HG03432 (cell line): ENCODE measurements around the gene ZBTB1.

ENCODE experiments used
- ATAC-seq: cut with Tn5 transposase; IDR thresholded peaks from one replicate; pipeline ENCODE4 v1.9.1; 2021; ENCODE audit warnings: mild to moderate bottlenecking, moderate library complexity; ENCODE audit not compliant: unreplicated experiment

The ZBTB1 gene, protein sequence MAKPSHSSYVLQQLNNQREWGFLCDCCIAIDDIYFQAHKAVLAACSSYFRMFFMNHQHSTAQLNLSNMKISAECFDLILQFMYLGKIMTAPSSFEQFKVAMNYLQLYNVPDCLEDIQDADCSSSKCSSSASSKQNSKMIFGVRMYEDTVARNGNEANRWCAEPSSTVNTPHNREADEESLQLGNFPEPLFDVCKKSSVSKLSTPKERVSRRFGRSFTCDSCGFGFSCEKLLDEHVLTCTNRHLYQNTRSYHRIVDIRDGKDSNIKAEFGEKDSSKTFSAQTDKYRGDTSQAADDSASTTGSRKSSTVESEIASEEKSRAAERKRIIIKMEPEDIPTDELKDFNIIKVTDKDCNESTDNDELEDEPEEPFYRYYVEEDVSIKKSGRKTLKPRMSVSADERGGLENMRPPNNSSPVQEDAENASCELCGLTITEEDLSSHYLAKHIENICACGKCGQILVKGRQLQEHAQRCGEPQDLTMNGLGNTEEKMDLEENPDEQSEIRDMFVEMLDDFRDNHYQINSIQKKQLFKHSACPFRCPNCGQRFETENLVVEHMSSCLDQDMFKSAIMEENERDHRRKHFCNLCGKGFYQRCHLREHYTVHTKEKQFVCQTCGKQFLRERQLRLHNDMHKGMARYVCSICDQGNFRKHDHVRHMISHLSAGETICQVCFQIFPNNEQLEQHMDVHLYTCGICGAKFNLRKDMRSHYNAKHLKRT

DNA sequence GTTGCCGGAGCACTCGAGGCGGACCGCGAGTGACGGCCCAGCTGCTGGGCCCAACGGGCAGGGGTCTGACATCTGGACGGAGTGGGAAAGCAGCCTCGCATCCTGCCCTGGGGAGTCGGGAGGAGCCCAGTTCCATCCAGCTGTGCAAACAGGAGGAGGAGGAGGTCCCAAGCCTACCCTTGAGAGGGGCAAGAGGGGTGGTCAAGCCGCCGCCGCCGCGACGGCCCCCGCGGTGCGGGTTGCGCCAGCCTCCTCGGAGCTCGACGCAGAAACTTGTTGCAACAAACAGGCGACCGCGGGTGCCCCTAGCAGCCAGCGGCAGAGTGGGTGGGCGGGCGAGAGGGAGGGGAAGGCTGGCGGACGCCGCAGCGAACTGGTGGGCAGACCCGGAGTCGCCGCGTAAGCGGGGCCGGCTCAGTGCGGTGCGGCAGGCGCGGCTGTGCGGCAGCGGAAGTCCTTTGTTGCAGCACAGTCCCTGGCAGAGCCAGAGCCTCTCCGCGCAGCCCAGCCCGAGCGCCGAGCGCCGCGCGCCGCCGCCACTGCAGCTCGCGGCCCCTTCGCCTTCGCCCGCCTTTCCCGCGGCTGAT, at the start of gene ZBTB1:
ZBTB1 (plus strand) TSS at position 461 of the 587 bp plus-strand sequence. CDS start 16,735 bp downstream, outside the sequence.
- ATAC-seq, result peak; percentile 27

DNA sequence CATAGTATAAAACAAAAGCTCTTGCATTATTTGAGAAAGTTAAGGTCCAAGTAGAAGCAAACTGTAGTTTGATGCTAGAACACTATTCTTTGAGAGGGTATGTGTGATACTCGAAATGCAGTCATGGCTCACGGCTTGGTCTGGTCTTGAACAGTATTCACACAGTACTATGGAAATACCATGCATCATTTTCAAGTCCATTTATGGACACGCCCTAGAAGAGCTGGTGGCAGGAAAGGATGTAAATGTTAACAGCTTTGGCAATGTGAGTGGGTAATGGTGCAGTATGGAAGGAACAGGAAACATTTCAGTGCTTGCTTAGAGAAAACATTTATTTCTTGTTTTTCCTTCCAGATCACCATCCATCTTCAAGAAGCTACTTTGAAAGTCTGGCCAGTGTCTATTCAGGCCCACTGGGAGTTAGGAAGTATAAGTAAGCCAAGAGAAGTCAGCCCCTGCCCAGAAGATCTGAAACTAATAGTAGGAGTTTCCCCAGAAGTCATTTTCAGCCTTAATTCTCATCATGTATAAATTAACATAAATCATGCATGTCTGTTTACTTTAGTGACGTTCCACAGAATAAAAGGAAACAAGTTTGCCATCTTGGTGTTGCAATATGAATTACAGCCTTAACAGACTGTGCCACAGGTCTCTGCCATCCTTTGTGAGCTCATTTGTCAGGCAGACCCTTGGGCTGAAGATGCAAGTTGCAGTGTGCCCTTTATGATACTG, 45.0 kb upstream of the ZBTB1 start:
- ATAC-seq, result no peak

DNA sequence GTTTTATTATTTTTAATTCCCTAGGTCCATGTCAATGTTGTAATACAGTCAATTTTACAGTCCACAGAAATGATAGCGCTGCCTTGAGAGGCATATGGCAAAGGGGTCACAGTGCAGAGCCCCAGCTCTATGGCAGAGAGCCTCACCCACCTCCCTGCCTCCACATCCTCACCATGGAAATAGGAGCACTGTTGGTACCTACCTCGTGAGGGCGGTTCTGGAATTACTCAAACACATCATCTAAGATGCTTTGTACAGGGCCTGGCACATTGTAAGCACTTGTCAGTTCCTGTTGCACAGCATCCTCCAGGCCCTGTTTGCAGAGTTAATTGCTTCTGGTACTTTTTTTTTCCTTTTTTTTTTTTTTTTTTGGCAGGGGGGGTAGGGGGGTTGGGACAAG, 43.3 kb upstream of the ZBTB1 start:
- ATAC-seq, result no peak

DNA sequence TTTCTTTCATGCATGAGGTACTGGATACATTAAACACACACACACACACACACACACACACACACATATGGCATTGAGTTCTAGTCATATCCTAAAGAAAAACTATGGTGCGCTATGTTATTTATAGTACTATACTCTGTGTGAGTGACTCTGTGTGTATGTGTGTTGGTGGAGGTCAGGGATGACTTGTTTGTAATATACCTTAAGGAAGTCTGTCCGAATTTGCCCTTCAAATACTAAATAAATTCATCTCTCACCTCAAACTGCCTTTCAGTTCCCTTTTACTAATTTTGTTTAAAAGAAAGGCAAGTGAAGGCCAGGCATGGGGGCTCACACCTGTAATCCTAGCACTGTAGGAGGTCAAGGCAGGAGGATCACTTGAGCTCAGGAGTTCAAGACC, 41.4 kb upstream of the ZBTB1 start:
- ATAC-seq, result peak; percentile 38

DNA sequence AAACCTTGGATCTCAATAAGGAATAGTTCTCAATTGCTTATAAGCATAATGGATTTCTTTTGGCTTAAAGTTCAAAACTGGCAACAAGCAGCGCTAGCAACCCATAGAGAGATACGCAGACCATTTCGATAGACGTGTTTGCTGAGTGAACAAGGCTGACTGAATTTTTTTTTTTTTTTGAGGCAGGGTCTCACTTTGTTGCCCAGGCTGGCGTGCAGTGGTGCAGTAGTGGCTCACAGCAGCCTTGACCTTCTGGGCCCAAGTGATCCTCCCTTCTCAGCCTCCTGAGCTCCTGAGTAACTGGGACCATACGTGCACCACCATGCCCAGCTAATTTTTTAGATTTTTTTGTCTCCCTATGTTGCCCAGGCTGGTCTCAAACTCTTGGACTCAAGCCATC, 40.7 kb upstream of the ZBTB1 start:
- ATAC-seq, result no peak

DNA sequence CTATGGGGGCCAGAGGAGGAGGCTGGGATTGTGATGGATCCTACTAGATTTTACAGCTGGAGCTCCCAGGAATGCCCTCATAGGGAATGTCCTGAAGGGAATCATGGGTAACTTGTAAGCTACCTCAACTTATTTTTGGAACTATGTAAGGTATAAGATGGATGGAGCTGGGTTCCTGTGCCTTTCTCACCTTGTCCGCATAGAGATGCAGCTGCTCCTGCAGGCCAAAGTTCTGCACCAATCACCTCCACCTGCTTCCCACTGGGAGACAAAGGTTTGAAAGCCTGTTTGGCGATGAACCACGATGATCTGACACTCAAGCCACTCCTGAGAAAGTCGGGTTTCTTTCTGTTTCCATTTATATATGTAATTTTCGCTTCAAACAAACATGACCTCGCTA, 39.9 kb upstream of the ZBTB1 start:
- ATAC-seq, result no peak

DNA sequence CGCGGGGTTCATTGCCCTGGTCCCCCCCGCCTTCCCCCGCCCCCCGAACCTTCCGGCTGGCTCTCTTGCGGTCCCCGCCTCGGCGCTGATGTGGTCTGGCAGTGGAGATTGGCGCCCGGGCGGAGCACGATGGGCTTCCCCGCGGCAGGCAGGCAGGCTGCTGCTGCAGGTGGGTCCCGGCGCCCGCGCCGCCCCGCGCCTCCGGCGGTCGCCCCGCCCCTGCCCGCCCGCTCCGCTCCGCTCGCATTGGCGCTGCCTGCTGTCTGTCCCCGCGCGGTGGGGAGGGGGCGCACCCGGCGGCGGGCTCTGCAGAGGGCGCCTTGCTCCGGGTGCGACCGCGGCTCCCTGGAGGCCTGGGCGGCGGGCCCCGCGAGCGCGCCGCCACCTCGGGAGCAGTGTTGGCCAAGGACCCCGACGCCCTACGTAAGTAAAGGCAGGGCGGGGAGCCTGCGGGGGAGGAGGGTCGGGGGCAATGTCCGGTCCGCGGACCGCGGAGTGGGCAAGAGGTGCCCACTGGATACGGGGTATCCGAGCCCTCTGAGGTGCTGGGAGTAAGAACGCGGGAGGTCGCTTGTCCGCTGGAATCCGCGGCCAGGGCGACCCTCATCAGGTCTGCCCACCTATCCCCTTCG, 39.3 kb upstream of the ZBTB1 start, which contains the start of gene AKAP5:
AKAP5 (plus strand) TSS at position 309 of the 632 bp plus-strand sequence. CDS start 2,896 bp downstream, outside the sequence.
- peak; percentile 83 for ATAC-seq

DNA sequence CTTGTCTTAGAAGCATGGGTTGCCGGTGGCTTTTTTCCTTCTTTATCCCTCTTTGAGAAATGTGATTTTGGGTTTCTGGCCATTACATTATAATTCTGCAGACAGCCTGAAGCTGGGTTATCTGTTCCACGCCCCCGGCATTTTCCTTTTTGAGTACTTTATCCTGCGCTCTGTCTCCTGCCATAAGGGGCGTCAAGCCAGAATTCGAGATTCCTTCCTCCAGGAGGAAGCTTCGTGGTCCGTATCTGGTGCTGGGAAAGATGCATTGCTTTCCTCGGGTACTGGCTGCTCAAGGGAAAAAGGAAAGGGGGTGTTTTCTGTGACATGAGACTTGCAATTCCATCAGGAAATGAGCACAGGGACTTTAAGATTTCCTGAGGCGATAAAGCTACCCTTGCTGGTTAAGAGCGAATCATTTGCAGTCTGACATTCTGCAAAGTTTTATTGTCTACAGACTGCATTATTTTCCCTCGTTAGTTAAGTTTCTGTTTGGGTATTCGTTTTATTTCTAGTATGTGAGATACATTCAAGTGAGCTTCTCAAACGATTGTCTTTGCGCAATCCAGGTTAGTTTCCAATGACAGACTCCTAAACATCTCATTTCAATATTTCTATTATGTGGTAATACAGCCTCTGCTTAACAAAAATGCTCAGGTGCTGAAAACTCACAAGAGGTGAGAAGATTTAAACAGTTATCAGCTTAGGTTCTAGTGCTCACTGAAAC, 38.6 kb upstream of the ZBTB1 start:
- ATAC-seq, result peak; percentile 1

DNA sequence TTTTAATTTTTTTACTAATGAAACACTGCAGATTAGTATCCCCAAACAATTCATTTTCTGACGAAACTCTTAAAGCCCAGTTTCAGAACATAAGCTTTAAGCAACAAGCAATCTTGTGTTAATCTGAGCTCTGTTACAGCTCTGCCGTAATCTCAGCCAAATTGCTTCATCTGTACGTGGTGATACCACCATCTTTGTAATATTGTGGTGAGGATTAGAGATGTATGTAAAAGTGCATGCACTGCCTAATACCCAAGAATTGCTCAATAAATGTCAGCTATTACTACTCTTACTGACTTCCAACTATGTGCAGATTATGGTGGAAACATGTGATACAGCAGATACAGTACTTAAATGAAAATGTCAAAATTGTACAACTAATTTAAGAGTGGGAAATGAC, 37.5 kb upstream of the ZBTB1 start:
- ATAC-seq, result no peak

DNA sequence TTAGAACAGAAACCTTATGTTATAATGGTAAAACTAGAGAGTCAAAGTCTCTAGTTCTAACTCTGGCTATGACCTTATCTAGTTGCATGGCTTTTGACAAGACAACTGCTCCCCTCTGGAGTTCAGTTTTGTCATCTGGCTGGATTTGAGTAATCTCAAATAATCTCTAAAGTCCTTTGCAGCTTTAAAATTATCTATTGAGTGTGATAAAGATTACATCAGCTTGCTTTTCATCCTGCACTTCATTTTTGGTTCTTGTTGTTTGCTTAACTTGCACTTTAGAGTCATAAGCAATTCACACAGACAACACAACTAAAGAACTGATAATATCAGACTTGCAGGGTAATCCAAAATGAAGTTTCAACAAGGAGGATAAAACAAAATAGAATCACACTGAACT, 37.0 kb upstream of the ZBTB1 start:
- ATAC-seq, result no peak

DNA sequence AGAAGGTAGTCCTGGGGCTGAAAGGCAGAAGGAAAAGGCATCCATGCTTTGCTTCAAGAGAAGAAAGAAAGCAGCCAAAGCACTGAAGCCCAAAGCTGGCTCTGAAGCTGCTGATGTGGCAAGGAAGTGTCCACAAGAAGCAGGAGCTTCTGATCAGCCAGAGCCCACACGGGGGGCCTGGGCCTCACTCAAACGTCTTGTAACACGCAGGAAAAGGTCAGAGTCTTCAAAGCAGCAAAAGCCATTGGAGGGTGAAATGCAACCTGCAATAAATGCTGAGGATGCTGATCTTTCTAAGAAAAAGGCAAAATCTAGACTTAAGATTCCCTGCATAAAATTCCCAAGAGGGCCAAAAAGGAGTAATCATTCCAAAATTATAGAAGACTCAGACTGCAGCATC, 36.1 kb upstream of the ZBTB1 start:
- ATAC-seq, result no peak

DNA sequence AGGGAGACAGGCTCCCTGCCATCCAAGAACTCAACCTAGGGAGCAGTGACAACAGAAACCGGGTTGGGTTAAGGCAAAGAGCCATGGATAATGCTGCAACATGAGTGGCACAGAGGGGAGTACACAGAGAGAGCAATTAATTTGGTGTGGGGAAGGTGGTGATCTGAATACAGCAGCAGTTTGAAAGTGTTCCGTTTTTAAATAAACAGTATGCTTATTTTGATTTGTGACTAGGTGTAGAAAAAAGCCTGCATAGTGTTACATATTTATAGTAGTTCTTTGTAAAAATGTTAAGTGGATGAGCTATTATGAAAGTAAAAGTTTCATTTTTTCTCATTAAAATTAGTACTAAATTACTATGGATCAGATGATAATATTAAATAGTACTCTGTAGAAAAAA, 30.5 kb upstream of the ZBTB1 start:
- no peak for ATAC-seq

DNA sequence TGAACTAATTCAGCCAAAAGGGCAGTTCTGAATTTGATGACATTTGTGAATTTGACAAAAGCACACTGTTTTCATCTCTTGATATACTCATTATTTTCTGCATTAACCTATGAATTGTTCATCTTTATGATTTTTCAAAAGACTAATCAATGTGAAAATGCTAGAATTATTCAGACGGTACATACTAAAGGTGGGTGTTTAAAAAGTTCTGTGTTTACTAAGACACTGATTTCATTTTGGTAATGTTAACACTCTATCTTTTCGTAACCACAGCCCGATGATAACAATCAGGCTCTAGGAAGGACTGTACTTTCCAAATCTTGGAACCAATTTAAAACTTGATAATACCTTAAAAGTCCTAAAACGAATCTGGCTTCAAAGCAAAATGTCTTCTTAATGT, 29.9 kb upstream of the ZBTB1 start:
- no peak for ATAC-seq

DNA sequence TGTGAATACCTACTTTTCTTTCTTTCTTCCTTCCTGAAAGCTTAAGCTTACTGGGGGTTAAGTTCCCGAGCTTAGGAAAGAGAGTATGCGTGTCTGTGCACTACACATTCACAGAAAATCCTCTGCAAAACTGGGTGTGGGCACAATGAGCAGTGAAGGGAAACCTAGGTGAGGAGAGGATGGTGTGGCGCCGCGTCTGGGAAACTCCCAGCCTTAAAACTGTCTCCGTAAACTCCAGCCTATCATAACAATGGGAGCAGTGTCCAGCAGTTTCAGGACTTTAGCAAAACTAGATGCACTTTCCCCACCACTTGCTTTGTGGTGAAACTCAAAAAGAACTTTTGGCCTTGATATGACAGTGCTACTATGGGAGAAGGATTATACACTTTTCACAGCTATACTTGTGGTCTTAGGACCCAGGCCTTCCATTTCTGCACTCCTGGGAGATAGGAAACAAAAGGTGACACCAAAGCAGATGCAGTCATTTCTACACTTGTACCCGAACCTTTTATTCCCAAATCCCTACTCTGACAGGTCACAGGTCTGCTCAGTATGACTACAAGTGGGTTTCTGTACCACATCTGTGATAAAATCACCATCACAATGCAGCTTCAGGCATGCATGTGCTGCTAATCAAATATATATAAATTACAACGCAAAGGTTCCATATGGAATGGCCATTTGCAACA, 28.8 kb upstream of the ZBTB1 start:
- no peak for ATAC-seq

DNA sequence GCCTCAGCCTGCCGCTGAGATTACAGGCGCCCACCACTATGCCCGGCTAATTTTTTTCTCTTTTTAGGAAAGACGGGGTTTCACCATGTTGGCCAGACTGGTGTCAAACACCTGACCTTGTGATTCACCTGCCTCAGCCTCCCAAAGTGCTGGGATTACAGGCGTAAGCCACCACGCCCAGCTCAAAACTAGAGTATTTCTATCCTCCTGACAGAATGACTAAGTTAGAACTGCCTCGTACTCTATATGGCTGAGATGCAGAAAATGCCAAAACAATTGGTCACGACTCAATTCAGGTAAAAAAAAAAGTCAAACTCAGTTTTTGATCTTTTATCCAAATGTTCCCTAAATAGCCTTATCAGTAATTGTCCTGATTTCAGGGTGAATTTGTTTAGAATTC, 28.1 kb upstream of the ZBTB1 start:
- no peak for ATAC-seq

DNA sequence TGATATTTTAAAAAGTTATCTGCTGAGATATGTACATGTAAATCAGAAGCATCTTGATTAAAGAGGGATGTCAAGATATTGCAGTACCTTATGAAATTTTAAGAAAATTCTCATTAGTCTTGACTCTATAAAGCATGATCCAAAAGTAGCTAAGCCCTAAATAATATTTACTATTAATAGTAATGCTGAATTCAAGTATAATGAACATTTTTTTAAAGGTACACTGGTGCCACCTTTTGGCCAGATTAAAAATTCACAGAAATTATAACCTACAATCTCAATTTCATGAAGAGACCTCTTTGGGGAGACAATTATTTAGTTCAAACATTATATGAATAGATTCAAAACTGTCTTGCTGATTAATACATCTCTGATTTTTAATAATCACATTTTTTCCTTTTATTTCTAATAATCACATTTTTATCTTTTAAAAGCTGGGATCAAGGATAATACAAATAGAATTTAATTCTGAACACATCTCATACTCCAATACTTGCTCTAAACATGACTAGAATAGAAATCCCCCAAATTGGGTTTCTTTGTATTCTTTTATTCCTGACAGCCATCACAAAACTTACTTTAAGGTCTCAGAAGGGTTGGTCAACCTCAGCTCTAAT, 25.8 kb upstream of the ZBTB1 start:
- no peak for ATAC-seq

DNA sequence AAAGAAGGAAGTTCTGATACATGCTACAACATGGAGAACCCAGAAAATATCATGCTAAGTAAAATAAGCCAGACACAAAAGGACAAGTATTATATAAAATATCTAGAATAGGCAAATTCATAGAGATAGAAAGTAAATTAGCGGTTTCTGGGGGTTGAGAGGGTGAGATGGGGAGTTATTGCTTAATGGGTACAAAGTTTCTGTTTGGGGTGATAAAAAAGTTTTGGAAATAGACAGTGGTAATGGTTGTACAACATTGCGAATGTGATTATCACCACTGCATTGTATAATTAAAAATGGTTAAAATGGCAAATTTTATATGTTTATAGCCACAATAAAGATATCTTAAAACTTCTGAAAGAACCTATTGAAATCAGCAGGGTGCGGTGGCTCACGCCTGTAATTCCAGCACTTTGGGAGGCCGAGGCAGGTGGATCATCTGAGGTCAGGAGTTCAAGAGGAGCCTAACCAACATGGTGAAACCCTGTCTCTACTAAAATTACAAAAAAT, 15.9 kb upstream of the ZBTB1 start:
- ATAC-seq, result no peak

DNA sequence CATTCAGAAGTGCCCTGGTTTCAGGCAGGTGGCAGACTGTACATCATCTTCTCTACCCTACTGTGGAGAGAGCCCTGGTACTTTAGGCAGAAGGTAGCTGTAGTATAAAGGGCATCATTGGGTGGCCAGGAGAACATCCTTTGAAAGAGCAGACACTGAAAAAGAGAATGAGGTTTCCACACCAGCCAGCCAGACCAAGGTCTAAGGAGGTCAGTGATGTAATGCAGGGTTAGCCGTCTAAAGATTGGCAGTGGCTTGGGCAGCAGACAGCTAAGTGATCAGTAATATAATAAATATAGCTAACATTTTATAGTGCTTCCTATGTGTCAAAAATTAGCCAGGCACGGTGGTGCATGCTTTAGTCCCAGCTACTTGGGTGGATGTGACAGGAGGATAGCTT, 12.9 kb upstream of the ZBTB1 start:
- ATAC-seq, result no peak

DNA sequence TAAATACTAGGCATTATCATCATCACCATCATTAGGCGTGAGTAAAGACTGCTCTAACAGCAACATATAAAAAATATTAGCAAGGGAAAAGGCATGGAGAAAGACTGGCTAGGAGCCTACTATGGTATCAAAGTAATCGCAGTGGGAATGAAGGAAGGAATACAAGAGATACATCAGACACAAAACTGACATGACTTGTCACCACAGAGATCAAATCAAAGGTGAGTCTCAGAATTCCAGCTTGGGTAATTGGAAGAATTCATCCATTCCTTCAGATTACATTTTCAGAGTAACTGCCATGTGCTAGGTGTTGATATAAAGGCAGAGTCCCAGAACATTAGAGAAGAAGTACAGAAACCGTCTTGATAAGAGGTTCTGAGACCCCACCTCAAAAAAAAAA, 11.1 kb upstream of the ZBTB1 start:
- ATAC-seq, result no peak
